GM18526 (cell line): ENCODE results near the gene ARF6.
A peak's percentile ranks its signal among the peaks of the same experiment; 100 is the strongest.

ENCODE experiments used
- POLR2A ChIP-seq: IDR thresholded peaks from 3 replicates; pipeline ENCODE4 v1.6.1; 2011; ENCODE audit not compliant: insufficient read length; ENCODE audit errors: extremely low read depth

ARF6 gene

DNA sequence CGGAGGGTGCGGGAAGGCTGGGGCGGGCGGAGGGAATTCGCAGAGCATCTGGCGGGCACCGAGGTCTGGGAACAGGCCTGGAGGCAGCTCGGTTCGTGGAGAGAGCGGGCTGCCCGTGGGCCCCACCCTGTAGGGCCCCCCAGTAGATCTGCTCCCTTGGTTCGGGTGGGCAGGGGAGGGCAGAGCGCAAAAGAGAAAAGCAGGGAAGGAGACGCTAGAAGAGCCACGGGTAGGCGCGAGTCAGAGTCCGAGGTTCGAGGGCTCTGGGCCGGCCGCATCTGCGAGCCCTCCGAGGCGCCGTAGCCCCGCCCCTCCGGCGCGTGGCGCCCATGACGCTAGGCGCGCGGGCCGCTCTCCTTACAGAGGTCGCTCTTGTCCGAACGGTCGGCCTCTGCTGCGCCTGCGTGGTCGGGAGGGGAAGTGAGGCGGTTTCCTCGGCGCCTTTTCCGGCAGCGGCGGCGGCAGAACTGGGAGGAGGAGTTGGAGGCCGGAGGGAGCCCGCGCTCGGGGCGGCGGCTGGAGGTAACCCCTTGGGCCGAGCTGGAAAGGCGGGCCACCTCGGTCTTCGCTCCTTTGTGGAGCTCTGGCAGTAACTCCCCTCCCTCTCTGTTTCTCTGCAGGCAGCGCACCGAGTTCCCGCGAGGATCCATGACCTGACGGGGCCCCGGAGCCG lies at the start of gene ARF6:
ARF6 (plus strand) TSS at position 447 of the 673 bp plus-strand sequence. CDS start 655 bp downstream, outside the sequence.
- TF ChIP-seq POLR2A: peak; percentile 87

DNA sequence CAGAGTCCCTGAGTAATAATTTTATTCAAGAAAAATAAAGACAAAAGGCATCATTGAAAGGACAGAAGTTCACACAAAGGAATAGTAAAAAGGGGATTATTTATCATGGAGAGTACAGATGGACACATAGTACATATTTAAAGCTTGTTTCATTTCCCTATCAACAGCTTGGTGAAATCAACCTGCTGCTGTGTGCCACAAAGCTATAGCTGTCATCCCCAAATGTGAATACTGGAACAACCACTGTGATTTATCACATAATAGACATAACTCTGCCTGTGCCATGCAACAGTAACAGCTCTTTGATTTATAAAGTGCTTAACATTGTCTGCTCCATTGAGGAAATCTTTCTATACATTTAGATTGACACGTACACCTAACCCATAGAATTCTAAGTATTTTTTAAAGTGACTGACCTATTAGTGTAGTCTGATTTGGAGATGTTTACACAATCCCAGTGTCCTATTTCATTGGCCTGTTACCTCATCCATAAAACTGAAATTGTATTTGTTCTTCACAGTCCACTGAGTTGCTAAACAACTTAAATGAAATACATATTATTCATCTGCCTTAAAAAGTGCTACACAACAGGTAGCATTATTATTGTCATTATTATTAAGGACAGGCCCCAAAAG lies 43.6 kb upstream of the ARF6 start:
- no peak for TF ChIP-seq POLR2A

DNA sequence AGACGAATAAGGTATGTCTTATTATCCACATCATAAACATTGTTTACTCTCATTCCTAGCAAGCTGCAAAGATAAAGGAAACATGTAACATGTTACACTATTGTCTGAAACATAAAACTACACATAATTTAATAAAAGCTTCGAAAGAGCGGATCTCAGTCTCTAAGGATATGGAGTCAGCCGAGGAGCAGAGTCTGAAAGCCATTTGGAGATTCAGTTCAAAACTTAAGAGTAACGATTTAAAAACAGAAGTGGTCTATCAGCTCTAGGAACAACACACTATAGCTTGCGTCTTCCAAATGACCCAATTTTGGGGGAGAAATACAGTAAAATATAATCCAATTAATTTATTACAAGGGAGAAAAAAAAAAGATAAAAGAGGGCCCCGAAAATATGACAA lies 41.1 kb upstream of the ARF6 start:
- TF ChIP-seq POLR2A: no peak

- peak; percentile 83 for TF ChIP-seq POLR2A
Measured at GRCh38 chr14:49852301-49853157, 40.4 kb upstream of the ARF6 start, which contains the start of gene NEMF. Gene NEMF (minus strand): TSS chr14:49852788. CDS start chr14:49852753, 35 bp downstream.

DNA sequence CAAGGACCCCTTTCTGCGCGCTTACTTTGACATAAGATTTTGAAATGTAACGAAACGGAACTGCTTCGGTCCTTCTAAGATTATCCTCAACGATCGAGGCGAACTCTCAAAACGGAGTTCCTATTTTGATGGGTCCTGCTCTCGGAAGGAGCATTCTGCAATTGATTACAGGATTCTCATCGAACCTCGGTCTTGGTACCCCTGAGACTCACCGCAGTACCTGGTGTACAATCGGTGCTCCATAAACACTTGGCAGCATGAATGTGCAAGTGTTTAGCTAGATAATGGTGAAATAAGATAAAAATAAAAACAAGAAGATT lies 39.8 kb upstream of the ARF6 start:
- TF ChIP-seq POLR2A: no peak

DNA sequence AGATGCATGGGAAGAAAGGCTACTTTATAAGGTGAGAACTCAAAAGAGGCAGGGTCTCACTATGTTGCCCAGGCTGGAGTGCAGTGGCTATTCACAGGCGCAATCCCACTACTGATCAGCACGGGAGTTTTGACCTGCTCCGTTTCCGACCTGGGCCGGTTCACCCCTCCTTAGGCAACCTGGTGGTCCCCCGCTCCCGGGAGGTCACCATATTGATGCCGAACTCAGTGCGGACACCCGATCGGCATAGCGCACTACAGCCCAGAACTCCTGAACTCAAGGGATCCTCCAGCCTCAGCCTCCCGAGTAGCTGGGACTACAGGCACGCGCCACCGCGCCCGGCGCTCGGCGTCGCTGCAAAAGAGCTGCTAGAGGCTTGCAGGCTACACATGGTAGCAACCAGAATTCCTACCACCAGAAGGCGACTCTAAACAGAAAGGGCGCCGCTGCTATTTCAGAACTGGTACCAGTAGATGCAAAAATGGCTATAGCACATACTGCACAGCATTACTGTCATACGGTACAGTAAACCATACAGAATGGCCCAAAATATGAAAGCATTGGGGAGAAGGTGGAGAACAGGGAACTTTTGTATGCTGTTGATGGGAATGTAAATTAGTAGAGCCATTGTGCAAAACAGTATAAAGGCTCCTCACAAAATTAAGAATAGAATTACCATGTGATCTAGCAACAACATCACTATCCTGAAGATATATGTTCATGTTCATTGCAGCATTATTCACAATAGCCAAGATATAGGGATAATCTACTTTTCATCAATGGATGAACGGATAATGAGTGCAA lies 39.1 kb upstream of the ARF6 start:
- no peak for TF ChIP-seq POLR2A

- no peak for TF ChIP-seq POLR2A
Measured at GRCh38 chr14:49857427-49858003, 35.4 kb upstream of the ARF6 start.

DNA sequence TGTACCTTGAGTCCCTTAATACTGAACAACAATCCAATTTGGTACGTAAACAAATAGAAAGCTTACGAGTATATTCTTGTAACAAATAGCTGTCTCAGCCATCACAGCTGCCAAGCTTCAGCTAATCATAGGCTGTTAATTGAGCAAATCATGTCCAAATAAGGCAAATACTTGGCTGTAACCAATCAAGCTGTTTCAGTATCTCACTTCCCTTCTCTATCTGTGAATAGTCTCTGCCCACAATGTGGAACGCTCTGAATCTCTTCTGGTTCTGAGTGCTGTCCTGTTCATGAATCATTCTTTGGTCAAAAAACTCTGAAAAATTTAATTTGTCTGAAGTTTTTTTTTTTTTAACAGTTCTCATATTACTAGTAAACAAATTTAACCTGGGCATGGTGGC lies 34.5 kb upstream of the ARF6 start:
- no peak for TF ChIP-seq POLR2A

DNA sequence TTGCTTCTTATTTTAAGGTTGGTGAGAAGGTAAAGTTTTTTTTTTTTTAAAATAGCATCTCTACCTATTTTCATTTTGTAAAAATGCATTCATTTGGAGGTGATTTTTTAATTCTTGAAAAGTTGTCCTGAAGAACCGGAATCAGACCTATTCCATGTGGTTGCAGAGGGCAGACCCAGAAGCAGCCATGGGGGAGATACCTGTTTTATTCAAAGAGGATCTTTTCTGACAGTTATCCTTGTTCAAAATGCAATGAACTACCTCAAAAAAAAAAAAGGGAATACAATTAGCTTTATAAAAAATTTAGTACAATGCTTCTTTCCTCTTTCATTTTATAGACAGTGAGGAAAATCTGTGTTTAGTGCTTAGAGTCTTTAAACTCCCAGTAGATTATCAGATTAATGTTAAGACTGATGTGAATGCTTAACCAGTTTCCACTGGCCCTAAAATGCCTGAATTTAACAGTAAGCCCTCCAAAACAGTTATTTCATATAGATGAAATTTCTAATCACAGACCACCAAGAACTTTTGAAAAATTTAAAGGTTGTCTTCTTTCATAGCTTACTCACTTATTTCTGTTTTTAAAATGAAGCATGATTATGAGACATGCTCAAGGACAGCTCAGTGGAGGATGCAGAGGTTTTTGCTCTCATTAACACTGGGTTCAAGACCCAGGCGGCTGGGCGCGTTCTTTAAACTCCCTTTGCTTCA lies 31.7 kb upstream of the ARF6 start:
- no peak for TF ChIP-seq POLR2A

DNA sequence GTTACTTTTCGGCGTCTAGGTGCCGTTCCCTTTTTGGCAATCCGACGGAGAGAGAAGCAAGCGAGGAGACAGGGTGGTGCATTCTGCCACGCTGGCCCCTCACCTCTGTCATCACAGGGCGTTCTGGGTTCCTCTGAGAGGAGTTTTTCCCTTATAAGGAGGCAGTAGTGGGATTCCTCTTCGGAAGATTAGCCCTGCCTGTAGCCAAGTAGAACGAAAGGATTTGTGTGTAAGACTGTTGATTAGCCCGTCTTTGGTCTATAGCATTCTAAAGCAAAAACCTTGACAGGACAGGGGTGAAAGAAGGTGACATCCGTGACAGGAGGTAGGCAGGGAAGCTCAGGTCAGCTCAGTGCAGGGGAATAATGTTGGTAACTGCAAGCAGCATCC lies 31.2 kb upstream of the ARF6 start:
- no peak for TF ChIP-seq POLR2A

GRCh38 chr14:49862089-49862673 lies 30.7 kb upstream of the ARF6 start:
- TF ChIP-seq POLR2A: no peak

- TF ChIP-seq POLR2A: no peak
Measured at GRCh38 chr14:49863487-49864281, 29.2 kb upstream of the ARF6 start.

GRCh38 chr14:49865431-49865859 lies 27.4 kb upstream of the ARF6 start:
- no peak for TF ChIP-seq POLR2A
